Activated T-helper 2 cell treated with anti-CD3 and anti-CD28 coated beads, Interferon-gamma antibody, Interleukin-2, Interleukin-4, amounts not matched to agents 10 μg/mL and 5 μg/mL and 100 μg/mL, durations not matched to agents 14 hours and 24 hours and 36 hours (primary cell): ENCODE measurements around the gene GPRC5D. TPM values are rescaled to one million over a fixed set of nuclear protein-coding genes. Genes with fewer than 3 reads are reported as not detected.

ENCODE experiments used
- DNase-seq: peaks from one replicate; pipeline ENCODE4 v3.0.0; 2021; ENCODE audit warnings: low spot score
- H3K27ac Mint-ChIP-seq: one replicate; pipeline ENCODE4 v1.8.0; 2021; ENCODE audit warnings: mixed read lengths
- H3K27me3 Mint-ChIP-seq: one replicate; pipeline ENCODE4 v1.8.0; 2021; ENCODE audit warnings: low read depth, mixed read lengths
- H3K36me3 Mint-ChIP-seq: one replicate; pipeline ENCODE4 v1.8.0; 2021; ENCODE audit warnings: low read depth, mixed read lengths
- H3K4me1 Mint-ChIP-seq: one replicate; pipeline ENCODE4 v1.8.0; 2021; ENCODE audit warnings: low read depth, mixed read lengths
- H3K4me3 Mint-ChIP-seq: one replicate; pipeline ENCODE4 v1.8.0; 2021; ENCODE audit warnings: low read depth, mild to moderate bottlenecking, moderate library complexity, mixed read lengths
- H3K9me3 Mint-ChIP-seq: one replicate; pipeline ENCODE4 v1.8.0; 2021; ENCODE audit warnings: mixed read lengths
- intact Hi-C: fragments of 100-400 bp; cut with micrococcal nuclease; formaldehyde crosslinking; loops from one replicate; pipeline ENCODE4 v1.15.1; 2023
- total RNA-seq: library from RNA; stranded (reverse); gene quantifications from 2 replicates; pipeline ENCODE4 v1.2.3, GENCODE V29; 2022

The GPRC5D gene
- total RNA-seq, 1 donor from 2014 or later: not detected

GRCh38 chr12:12892681-12893141 is 59.3 kb downstream of the GPRC5D start:
- Mint-ChIP-seq H3K36me3 (no peaks in the 10 kb centered on the region), H3K4me1 (peaks cover 6% of the 10 kb centered on the region), H3K9me3 (no peaks in the 10 kb centered on the region), H3K4me3 (no peak overlapping the region), H3K27me3 (peaks cover 50% of the 10 kb centered on the region), H3K27ac (no peak overlapping the region)
- no peak for DNase-seq
- intact Hi-C loops: no loop called here

GRCh38 chr12:12891881-12892355 is 60.1 kb downstream of the GPRC5D start:
- Mint-ChIP-seq H3K4me1 (peaks cover 6% of the 10 kb centered on the region), H3K9me3 (no peaks in the 10 kb centered on the region), H3K36me3 (no peaks in the 10 kb centered on the region), H3K27ac (no peak overlapping the region), H3K4me3 (no peak overlapping the region), H3K27me3 (peaks cover 48% of the 10 kb centered on the region)
- DNase-seq: no peak
- intact Hi-C loops: no loop called here

GRCh38 chr12:12891080-12891880 is 60.7 kb downstream of the GPRC5D start, which contains the start of gene GPRC5A:
GPRC5A (plus strand) TSS chr12:12891562; CDS start chr12:12908250, 16,688 bp downstream.
- Mint-ChIP-seq H3K4me1 (peaks cover 6% of the 10 kb centered on the region), H3K27me3 (peaks cover 44% of the 10 kb centered on the region), H3K27ac (peak within 1 kb of the TSS; percentile 18), H3K9me3 (no peaks in the 10 kb centered on the region), H3K36me3 (no peaks in the 10 kb centered on the region), H3K4me3 (peak within 1 kb of the TSS; percentile 74)
- peak; percentile 11 for DNase-seq
- intact Hi-C loops: no loop called here

Other genes starting within 250 kb of the GPRC5D start
- gene CDKN1B, start 234.8 kb downstream of the GPRC5D start, total RNA-seq: 49.0 and 53.4 TPM in 2 replicates
- 5.3 and 6.0 TPM in 2 replicates for gene APOLD1, start 166.5 kb downstream of the GPRC5D start, total RNA-seq
- 114 and 120 TPM in 2 replicates for gene DDX47, start 138.8 kb downstream of the GPRC5D start, total RNA-seq
- not detected in 2 replicates for gene GPRC5A, start 60.6 kb downstream of the GPRC5D start, total RNA-seq
- gene HEBP1, start 48.1 kb upstream of the GPRC5D start, total RNA-seq: 11.9 and 13.3 TPM in 2 replicates
- 5.7 and 6.8 TPM in 2 replicates for gene FAM234B, start 92.2 kb upstream of the GPRC5D start, total RNA-seq
- gene GSG1, start 151.5 kb upstream of the GPRC5D start, total RNA-seq: not detected in 2 replicates
- gene EMP1, start 244.6 kb upstream of the GPRC5D start, total RNA-seq: 9.5 and 10.2 TPM in 2 replicates